OCI-LY3 (cell line): ENCODE results near the gene TEAD1.

ENCODE experiments used
- H2AFZ ChIP-seq: fragments of 200-600, 300-600 bp; shearing (Covaris generic); 2 replicates; pipeline ENCODE4 v1.6.0; 2014; ENCODE audit warnings: antibody characterized with exemption, low read depth, low read length
- H3K27ac ChIP-seq: fragments of 200-600, 300-600 bp; sonication (generic); 2 replicates; pipeline ENCODE4 v1.5.1; 2014; ENCODE audit warnings: mild to moderate bottlenecking, low read length, moderate library complexity, mixed read lengths
- H3K27me3 ChIP-seq: fragments of 200-600, 300-600 bp; sonication (generic); 2 replicates; pipeline ENCODE4 v1.6.1; 2014; ENCODE audit warnings: low read depth, low read length, mixed read lengths
- H3K36me3 ChIP-seq: fragments of 200-600, 300-600 bp; sonication (generic); replicated peaks from 2 replicates; pipeline ENCODE3; 2014; ENCODE audit warnings: low read depth, low read length, mixed read lengths
- H3K4me1 ChIP-seq: fragments of 300-600, 200-600 bp; sonication (generic); 2 replicates; pipeline ENCODE4 v1.6.1; 2014; ENCODE audit warnings: low read length, mixed read lengths
- H3K4me2 ChIP-seq: fragments of 200-600, 300-600 bp; sonication (generic); 2 replicates; pipeline ENCODE4 v1.6.1; 2014; ENCODE audit warnings: low read length, mixed read lengths
- H3K4me3 ChIP-seq: fragments of 300-600, 200-600 bp; sonication (generic); 2 replicates; pipeline ENCODE4 v1.5.1; 2014; ENCODE audit warnings: antibody characterized with exemption, mild to moderate bottlenecking, low read length, moderate library complexity
- H3K79me2 ChIP-seq: fragments of 300-600, 200-600 bp; shearing (Covaris generic); 2 replicates; pipeline ENCODE4 v1.6.1; 2014; ENCODE audit warnings: mild to moderate bottlenecking, low read length, mixed read lengths
- H3K9ac ChIP-seq: fragments of 300-600, 200-600 bp; shearing (Covaris generic); 2 replicates; pipeline ENCODE4 v1.6.0; 2014; ENCODE audit warnings: mild to moderate bottlenecking, low read length, moderate library complexity
- H3K9me3 ChIP-seq: fragments of 200-600, 300-600 bp; shearing (Covaris generic); 2 replicates; pipeline ENCODE4 v1.6.1; 2014; ENCODE audit warnings: low read length, mixed read lengths; ENCODE audit not compliant: insufficient read depth
- H4K20me1 ChIP-seq: fragments of 200-600, 300-600 bp; sonication (generic); 2 replicates; pipeline ENCODE4 v1.6.1; 2016; ENCODE audit warnings: low read length, mixed read lengths; ENCODE audit not compliant: insufficient read depth
- CTCF ChIP-seq: fragments of 200-600, 300-600 bp; sonication (generic); IDR thresholded peaks from 2 replicates; pipeline ENCODE4 v1.5.1; 2014; ENCODE audit warnings: antibody characterized with exemption, low read length, low read depth
- EZH2phosphoT487 ChIP-seq: fragments of 200-600 bp; shearing (Covaris generic); IDR thresholded peaks from 2 replicates; pipeline ENCODE4 v1.6.1; 2018; ENCODE audit warnings: antibody characterized with exemption, mixed run types, low read depth

TEAD1 gene

GRCh38 chr11:12687740-12688139 lies 13.5 kb downstream of the TEAD1 start:
- Histone ChIP-seq H3K4me2 (no peak overlapping the region), H2AFZ (no peak overlapping the region), H3K4me3 (no peak overlapping the region), H3K9me3 (no peaks in the 10 kb centered on the region), H3K27ac (no peak overlapping the region), H3K79me2 (no peaks in the 10 kb centered on the region), H3K27me3 (peaks cover under 1% of the 10 kb centered on the region; the same call in 1 of the 2 replicates), H4K20me1 (no peaks in the 10 kb centered on the region), H3K36me3 (no peaks in the 10 kb centered on the region), H3K9ac (no peak overlapping the region), H3K4me1 (no peaks in the 10 kb centered on the region)
- TF ChIP-seq CTCF (no peak), EZH2phosphoT487 (no peak)

GRCh38 chr11:12689029-12689755 lies 15.0 kb downstream of the TEAD1 start:
- no peaks in the 10 kb centered on the region for H4K20me1 ChIP-seq

GRCh38 chr11:12690663-12691062 lies 16.4 kb downstream of the TEAD1 start:
- Histone ChIP-seq H4K20me1 (no peaks in the 10 kb centered on the region), H2AFZ (no peak overlapping the region), H3K9ac (no peak overlapping the region), H3K27ac (no peak overlapping the region), H3K79me2 (no peaks in the 10 kb centered on the region), H3K27me3 (peaks cover 20% of the 10 kb centered on the region), H3K9me3 (no peaks in the 10 kb centered on the region), H3K4me3 (no peak overlapping the region), H3K4me2 (no peak overlapping the region), H3K36me3 (no peaks in the 10 kb centered on the region), H3K4me1 (no peaks in the 10 kb centered on the region)
- TF ChIP-seq CTCF: no peak

More at GRCh38 chr11:12689029-12689755, 15.0 kb downstream of the TEAD1 start:
- no peak overlapping the region for H3K27ac ChIP-seq
- no peaks in the 10 kb centered on the region for H3K4me1 ChIP-seq
- TF ChIP-seq CTCF (no peak), EZH2phosphoT487 (no peak)
- H3K4me3 ChIP-seq: no peak overlapping the region
- H3K4me2 ChIP-seq: no peak overlapping the region
- H3K9me3 ChIP-seq: no peaks in the 10 kb centered on the region
- no peaks in the 10 kb centered on the region for H3K36me3 ChIP-seq
- H3K79me2 ChIP-seq: no peaks in the 10 kb centered on the region
- peaks cover 12% of the 10 kb centered on the region; the same call in 1 of the 2 replicates for H3K27me3 ChIP-seq
- H3K9ac ChIP-seq: no peak overlapping the region
- no peak overlapping the region for H2AFZ ChIP-seq

GRCh38 chr11:12691473-12691872 lies 17.3 kb downstream of the TEAD1 start:
- no peak overlapping the region for H3K4me2 ChIP-seq
- H3K36me3 ChIP-seq: no peaks in the 10 kb centered on the region

More at GRCh38 chr11:12691473-12691872, 17.3 kb downstream of the TEAD1 start:
- Histone ChIP-seq H3K4me3 (no peak overlapping the region), H3K79me2 (no peaks in the 10 kb centered on the region), H4K20me1 (no peaks in the 10 kb centered on the region), H3K27ac (no peak overlapping the region), H3K9me3 (no peaks in the 10 kb centered on the region), H2AFZ (no peak overlapping the region), H3K27me3 (peaks cover 21% of the 10 kb centered on the region), H3K4me1 (no peaks in the 10 kb centered on the region), H3K9ac (no peak overlapping the region)
- TF ChIP-seq EZH2phosphoT487: no peak
- TF ChIP-seq CTCF: no peak
